SU-DHL-6 (cell line): ENCODE measurements around the gene JAML.

Experiments
- H2AFZ ChIP-seq: fragments of 200-600 bp; sonication (generic); 2 replicates; pipeline ENCODE4 v1.6.1; 2014; ENCODE audit warnings: low read depth, mild to moderate bottlenecking, moderate library complexity, mixed read lengths, antibody characterized with exemption, low read length; ENCODE audit not compliant: severe bottlenecking
- H3F3A ChIP-seq: fragments of 200-600 bp; shearing (Covaris generic); 2 replicates; pipeline ENCODE4 v1.6.0; 2016; ENCODE audit warnings: antibody characterized with exemption, mild to moderate bottlenecking; ENCODE audit not compliant: insufficient read depth
- H3K27ac ChIP-seq: fragments of 200-600 bp; sonication (generic); 2 replicates; pipeline ENCODE4 v1.5.1; 2016; ENCODE audit warnings: low read depth, mild to moderate bottlenecking, low read length, moderate library complexity, mixed read lengths
- H3K27me3 ChIP-seq: fragments of 200-600 bp; sonication (generic), shearing (Covaris generic); 2 replicates; pipeline ENCODE4 v1.6.0; 2014; ENCODE audit warnings: mild to moderate bottlenecking, low read length
- H3K36me3 ChIP-seq: fragments of 200-600 bp; sonication (generic); 2 replicates; pipeline ENCODE4 v1.6.1; 2014; ENCODE audit warnings: mild to moderate bottlenecking, low read length, mixed read lengths
- H3K4me2 ChIP-seq: fragments of 300-600, 200-600 bp; shearing (Covaris generic), sonication (generic); 2 replicates; pipeline ENCODE4 v1.6.0; 2014; ENCODE audit warnings: low read length, low read depth, mild to moderate bottlenecking; ENCODE audit not compliant: poor library complexity, severe bottlenecking
- H3K4me3 ChIP-seq: fragments of 200-600 bp; sonication (generic); 2 replicates; pipeline ENCODE4 v1.5.1; 2014; ENCODE audit warnings: antibody characterized with exemption, low read length, mild to moderate bottlenecking, mixed read lengths; ENCODE audit not compliant: insufficient read depth, poor library complexity, severe bottlenecking
- H3K79me2 ChIP-seq: fragments of 200-600 bp; sonication (generic); 2 replicates; pipeline ENCODE4 v1.6.1; 2014; ENCODE audit warnings: mild to moderate bottlenecking, low read length, moderate library complexity; ENCODE audit not compliant: insufficient read depth
- H3K9ac ChIP-seq: fragments of 200-600 bp; sonication (generic); 2 replicates; pipeline ENCODE4 v1.7.0; 2014; ENCODE audit warnings: mild to moderate bottlenecking, low read length
- H3K9me2 ChIP-seq: fragments of 200-600 bp; sonication (generic); replicated peaks from 2 replicates; pipeline ENCODE4 v1.6.1; 2014; ENCODE audit warnings: low read length; ENCODE audit not compliant: insufficient read depth
- H3K9me3 ChIP-seq: fragments of 200-600 bp; sonication (generic); 2 replicates; pipeline ENCODE4 v1.6.1; 2014; ENCODE audit warnings: low read length, mixed read lengths; ENCODE audit not compliant: insufficient read depth
- H4K20me1 ChIP-seq: fragments of 200-600 bp; sonication (generic); 2 replicates; pipeline ENCODE4 v1.6.1; 2014; ENCODE audit warnings: low read depth, mild to moderate bottlenecking, antibody characterized with exemption, low read length, moderate library complexity, mixed read lengths
- CTCF ChIP-seq: fragments of 200-600 bp; sonication (generic); IDR thresholded peaks from one replicate; pipeline ENCODE4 v1.5.1; 2017; ENCODE audit warnings: antibody characterized with exemption, mild to moderate bottlenecking, low read length, moderate library complexity; ENCODE audit not compliant: insufficient read depth, poor library complexity, severe bottlenecking
- EZH2phosphoT487 ChIP-seq: fragments of 200-600 bp; sonication (generic), shearing (Covaris generic); conservative IDR thresholded peaks from 2 replicates; pipeline ENCODE4 v1.6.1; 2018; ENCODE audit warnings: mild to moderate bottlenecking, antibody characterized with exemption, low read length, moderate library complexity, mixed read lengths

JAML gene

GRCh38 chr11:118212781-118213191, 12.0 kb downstream of the JAML start:
- Histone ChIP-seq H3K36me3 (no peaks in the 10 kb centered on the region), H3K27ac (no peak overlapping the region), H3K27me3 (no peaks in the 10 kb centered on the region), H3K79me2 (no peaks in the 10 kb centered on the region), H2AFZ (no peak overlapping the region), H3K4me3 (no peak overlapping the region), H4K20me1 (no peaks in the 10 kb centered on the region), H3K9me2 (no peaks in the 10 kb centered on the region), H3K9me3 (no peaks in the 10 kb centered on the region), H3F3A (no peaks in the 10 kb centered on the region; the same call in 1 of the 2 replicates), H3K4me2 (no peak overlapping the region), H3K9ac (no peak overlapping the region)
- TF ChIP-seq CTCF (no peak), EZH2phosphoT487 (no peak)

GRCh38 chr11:118212131-118212725, 12.6 kb downstream of the JAML start:
- no peaks in the 10 kb centered on the region for H3K36me3 ChIP-seq
- TF ChIP-seq EZH2phosphoT487 (no peak), CTCF (no peak)
- H2AFZ ChIP-seq: no peak overlapping the region
- no peak overlapping the region for H3K4me3 ChIP-seq
- H4K20me1 ChIP-seq: no peaks in the 10 kb centered on the region
- no peaks in the 10 kb centered on the region for H3K79me2 ChIP-seq
- H3K4me2 ChIP-seq: no peak overlapping the region
- no peaks in the 10 kb centered on the region; the same call in 1 of the 2 replicates for H3F3A ChIP-seq
- no peak overlapping the region for H3K27ac ChIP-seq
- H3K9ac ChIP-seq: no peak overlapping the region
- H3K27me3 ChIP-seq: no peaks in the 10 kb centered on the region
- no peaks in the 10 kb centered on the region for H3K9me2 ChIP-seq
- H3K9me3 ChIP-seq: no peaks in the 10 kb centered on the region

- no peaks in the 10 kb centered on the region for H3K27me3 ChIP-seq
- no peaks in the 10 kb centered on the region for H3K79me2 ChIP-seq
- no peaks in the 10 kb centered on the region for H3K9me2 ChIP-seq
- H3F3A ChIP-seq: no peaks in the 10 kb centered on the region; the same call in 1 of the 2 replicates
- H3K4me3 ChIP-seq: no peak overlapping the region
- no peak overlapping the region for H3K4me2 ChIP-seq
- TF ChIP-seq CTCF (no peak), EZH2phosphoT487 (no peak)
- H3K9me3 ChIP-seq: no peaks in the 10 kb centered on the region
- H3K36me3 ChIP-seq: no peaks in the 10 kb centered on the region
- H3K9ac ChIP-seq: no peak overlapping the region
- no peak overlapping the region for H3K27ac ChIP-seq
- H4K20me1 ChIP-seq: no peaks in the 10 kb centered on the region
- H2AFZ ChIP-seq: no peak overlapping the region
These were observed 13.8 kb downstream of the JAML start for GRCh38 chr11:118211006-118211405.
